ENCODE results near the gene ALDH3B1.

- TF ChIP-seq CTCF (IDR thresholded peaks at IDR 0.05) (no peak), POLR2A (IDR thresholded peaks at IDR 0.05) (no peak)
Measured at GRCh38 chr11:68014157-68014946, 4.2 kb downstream of the ALDH3B1 start.
